VCaP (cell line): ENCODE results near the gene SPTBN4.

Source experiments
- H3K27ac ChIP-seq: fragments of 450-650 bp; 2 replicates; pipeline ENCODE4 v1.5.1; 2017
- TF ChIP-seq, protein P1 (sequence below): fragments of 450-650 bp; conservative IDR thresholded peaks from 2 replicates; pipeline ENCODE4 v1.5.1; 2017; ENCODE audit warnings: mild to moderate bottlenecking, moderate library complexity

Gene SPTBN4

GRCh38 chr19:40464059-40465024 lies 2.5 kb upstream of the SPTBN4 start:
- TF ChIP-seq, protein P1, sequence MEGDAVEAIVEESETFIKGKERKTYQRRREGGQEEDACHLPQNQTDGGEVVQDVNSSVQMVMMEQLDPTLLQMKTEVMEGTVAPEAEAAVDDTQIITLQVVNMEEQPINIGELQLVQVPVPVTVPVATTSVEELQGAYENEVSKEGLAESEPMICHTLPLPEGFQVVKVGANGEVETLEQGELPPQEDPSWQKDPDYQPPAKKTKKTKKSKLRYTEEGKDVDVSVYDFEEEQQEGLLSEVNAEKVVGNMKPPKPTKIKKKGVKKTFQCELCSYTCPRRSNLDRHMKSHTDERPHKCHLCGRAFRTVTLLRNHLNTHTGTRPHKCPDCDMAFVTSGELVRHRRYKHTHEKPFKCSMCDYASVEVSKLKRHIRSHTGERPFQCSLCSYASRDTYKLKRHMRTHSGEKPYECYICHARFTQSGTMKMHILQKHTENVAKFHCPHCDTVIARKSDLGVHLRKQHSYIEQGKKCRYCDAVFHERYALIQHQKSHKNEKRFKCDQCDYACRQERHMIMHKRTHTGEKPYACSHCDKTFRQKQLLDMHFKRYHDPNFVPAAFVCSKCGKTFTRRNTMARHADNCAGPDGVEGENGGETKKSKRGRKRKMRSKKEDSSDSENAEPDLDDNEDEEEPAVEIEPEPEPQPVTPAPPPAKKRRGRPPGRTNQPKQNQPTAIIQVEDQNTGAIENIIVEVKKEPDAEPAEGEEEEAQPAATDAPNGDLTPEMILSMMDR: peak; percentile 91
- no peak overlapping the region; the same call in 1 of the 2 replicates for H3K27ac ChIP-seq

DNA sequence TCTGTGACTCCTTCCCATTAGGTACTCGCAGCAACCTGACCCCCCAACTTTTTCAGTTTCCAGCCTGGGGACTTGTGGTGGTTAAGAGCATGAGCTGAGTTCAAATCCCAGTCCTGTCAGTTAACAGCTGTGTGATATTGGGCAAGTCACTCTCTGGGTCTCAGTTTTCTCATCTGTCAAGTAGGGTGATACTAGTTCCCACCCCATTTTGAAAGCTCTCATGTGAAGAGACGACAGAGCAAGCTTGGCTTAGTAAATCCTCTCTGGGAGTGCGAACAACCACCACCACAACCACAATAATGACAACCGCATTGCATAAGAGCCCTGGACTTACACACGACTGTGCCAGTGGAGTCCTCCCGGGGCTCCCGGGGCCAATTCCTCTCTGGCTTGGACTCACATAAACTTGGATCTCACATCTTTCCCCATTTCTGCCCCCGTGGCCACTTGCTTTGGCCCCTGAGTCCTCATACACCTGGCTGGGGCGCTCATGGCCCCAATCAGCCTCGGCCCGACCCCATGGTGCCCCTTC lies 1.7 kb upstream of the SPTBN4 start:
- TF ChIP-seq, protein P1: no peak
- H3K27ac ChIP-seq: peak overlapping the region; percentile 63

GRCh38 chr19:40465557-40466218 lies 1.1 kb upstream of the SPTBN4 start, which contains the start of gene BLVRB:
Gene BLVRB, minus strand, starts transcription at chr19:40465745. Its CDS starts 57 bp downstream, at chr19:40465688.
- TF ChIP-seq, protein P1: no peak
- peak within 1 kb of the TSS; percentile 63 for H3K27ac ChIP-seq

- TF ChIP-seq, protein P1: no peak
- H3K27ac ChIP-seq: peak overlapping the region; percentile 49; the same call in 1 of the 2 replicates
Measured at GRCh38 chr19:40466219-40466984, 399 bp upstream of the SPTBN4 start.

- H3K27ac ChIP-seq: no peak overlapping the region
- TF ChIP-seq, protein P1: no peak
Measured at GRCh38 chr19:40469011-40469410, 2.2 kb downstream of the SPTBN4 start.

DNA sequence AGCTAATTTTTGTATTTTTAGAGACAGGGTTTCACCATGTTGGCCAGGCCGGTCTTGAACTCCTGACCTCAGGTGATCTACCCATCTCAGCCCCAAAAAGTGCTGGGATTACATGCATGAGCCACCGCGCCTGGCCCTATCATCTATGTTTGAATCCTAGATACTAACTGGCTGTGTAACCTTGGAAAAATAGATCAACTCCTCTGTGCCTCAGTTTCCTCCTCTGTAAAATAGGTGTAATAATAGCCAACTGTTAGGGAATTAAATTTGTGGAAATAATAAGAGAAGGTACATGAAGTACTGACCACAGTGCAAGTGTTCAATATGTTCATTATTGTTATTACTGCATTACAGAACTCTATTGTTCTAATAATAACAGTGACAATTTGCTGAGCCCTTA lies 4.3 kb downstream of the SPTBN4 start:
- no peak overlapping the region for H3K27ac ChIP-seq
- TF ChIP-seq, protein P1: no peak
